Uterus (tissue), 2 donors: Measurements from ENCODE around the gene HBG2.

ENCODE experiments used
- POLR2A ChIP-seq, 2 donors: fragments of 450-650 bp; IDR thresholded peaks; one replicate each; pipeline ENCODE4 v1.6.1; 2016; ENCODE audit warnings: antibody characterized with exemption in 2 of 2, mild to moderate bottlenecking in 1 of 2, moderate library complexity in 1 of 2
- TF ChIP-seq, protein P1 (sequence below), 4 experiments: fragments of 200-600 bp in 2 of 4; fragments of 450-650 bp in 2 of 4; sonication (generic) in 2 of 4; IDR thresholded peaks; one replicate each; pipeline ENCODE4 v1.5.1; 2016 to 2019; ENCODE audit warnings: antibody characterized with exemption in 4 of 4, mild to moderate bottlenecking in 2 of 4, moderate library complexity in 1 of 4

DNA sequence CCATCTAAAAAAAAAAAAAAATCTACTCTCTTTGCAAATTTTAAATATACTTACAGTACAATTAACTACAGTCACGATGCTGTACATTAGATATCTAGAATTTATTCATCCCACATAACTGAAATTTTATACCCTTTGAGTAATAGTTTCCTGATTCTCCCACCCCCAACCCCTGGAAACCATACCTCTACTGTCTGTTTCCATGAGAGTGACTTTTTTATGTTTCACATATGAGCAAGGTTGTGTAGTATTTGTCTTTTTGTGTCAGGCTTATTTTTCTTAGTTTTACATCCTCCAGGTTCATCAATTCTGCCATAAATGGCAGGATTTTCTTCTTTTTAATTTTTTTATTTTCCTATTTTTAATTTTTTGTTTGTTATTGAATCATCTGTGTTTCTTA lies 30.9 kb downstream of the HBG2 start:
- no peak for TF ChIP-seq POLR2A (IDR thresholded peaks at IDR 0.05)
- TF ChIP-seq, protein P1, sequence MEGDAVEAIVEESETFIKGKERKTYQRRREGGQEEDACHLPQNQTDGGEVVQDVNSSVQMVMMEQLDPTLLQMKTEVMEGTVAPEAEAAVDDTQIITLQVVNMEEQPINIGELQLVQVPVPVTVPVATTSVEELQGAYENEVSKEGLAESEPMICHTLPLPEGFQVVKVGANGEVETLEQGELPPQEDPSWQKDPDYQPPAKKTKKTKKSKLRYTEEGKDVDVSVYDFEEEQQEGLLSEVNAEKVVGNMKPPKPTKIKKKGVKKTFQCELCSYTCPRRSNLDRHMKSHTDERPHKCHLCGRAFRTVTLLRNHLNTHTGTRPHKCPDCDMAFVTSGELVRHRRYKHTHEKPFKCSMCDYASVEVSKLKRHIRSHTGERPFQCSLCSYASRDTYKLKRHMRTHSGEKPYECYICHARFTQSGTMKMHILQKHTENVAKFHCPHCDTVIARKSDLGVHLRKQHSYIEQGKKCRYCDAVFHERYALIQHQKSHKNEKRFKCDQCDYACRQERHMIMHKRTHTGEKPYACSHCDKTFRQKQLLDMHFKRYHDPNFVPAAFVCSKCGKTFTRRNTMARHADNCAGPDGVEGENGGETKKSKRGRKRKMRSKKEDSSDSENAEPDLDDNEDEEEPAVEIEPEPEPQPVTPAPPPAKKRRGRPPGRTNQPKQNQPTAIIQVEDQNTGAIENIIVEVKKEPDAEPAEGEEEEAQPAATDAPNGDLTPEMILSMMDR (IDR thresholded peaks at IDR 0.05) = no peak
